GM19193 (cell line): ENCODE measurements around the gene MNT.

ENCODE experiments used
- POLR2A ChIP-seq: IDR thresholded peaks from 4 replicates; pipeline ENCODE4 v1.6.1; 2011; ENCODE audit not compliant: insufficient read depth, insufficient read length; ENCODE audit errors: extremely low read depth

The MNT gene

DNA sequence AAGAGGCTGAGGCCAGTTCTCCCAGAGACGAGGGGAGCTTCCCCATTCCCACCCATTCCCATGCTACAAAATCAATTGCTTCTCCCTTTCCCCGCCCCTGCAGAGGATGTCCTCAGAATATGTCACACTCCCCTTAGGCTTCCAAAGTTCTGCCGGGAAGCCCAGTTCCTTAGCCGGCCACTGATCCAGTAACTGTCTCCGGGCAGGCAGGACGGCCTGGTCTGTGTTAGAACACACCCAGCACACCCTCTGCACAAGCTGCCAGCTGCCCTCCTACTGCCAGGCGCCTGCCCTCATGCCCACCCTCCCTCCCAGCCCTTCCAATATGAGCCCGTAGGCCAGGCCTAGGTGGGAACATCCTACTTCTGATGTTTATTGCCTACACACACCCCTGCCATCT, 32.5 kb downstream of the MNT start:
- TF ChIP-seq POLR2A, result no peak

DNA sequence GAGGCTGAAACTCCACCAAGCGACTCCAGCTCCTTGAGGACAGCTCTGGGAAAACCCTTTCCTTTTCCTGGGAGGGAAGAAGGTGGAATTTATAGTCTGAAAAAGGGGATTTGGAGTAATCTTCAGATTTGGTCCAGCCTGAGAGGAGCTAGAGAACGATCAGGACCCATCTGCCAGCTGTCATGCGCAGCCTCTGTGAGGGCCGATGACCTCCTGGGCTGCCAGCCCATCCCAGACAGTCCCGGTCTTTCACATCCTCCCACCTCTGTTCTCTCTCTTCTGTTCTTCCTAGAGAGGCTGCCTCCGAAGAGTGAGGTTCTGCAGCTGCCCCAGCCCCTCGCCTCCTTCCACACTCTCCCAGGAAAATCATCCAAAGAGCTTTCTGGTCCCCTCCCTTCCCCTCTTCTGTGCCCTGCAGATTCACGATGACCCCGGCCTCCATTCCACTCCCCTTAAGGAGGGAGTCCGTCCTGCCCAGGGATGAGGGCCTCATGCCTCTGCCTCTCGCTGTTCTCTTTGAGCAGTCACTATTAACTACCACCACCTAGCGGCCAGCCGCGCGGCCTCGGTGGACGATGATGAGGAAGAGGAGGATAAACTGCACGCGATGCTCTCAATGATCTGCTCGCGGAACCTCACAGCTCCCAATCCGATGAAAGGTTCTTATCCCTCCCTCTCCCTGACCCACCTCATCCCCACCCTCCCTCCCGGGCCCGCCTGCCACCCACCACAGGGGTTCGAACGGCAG, 33.9 kb downstream of the MNT start:
- no peak for TF ChIP-seq POLR2A

DNA sequence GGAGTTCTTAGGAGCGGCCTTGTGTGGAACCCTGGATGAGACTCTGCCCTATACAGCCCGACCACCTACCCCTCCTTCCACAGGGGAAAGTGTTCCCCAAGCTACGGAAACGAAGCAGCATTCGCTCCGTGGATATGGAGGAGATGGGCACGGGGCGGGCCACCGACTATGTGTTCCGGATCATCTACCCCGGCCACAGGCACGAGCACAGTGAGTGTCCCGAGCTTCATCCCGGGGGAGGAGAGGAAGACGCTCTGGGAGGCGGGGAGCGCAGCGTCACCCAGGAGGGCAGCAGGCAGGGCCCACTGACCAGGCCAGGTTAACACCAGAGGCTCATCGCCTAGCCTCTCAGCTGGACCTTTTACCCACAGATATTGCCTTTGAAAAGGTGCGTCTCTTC, 35.7 kb downstream of the MNT start:
- TF ChIP-seq POLR2A, result no peak

DNA sequence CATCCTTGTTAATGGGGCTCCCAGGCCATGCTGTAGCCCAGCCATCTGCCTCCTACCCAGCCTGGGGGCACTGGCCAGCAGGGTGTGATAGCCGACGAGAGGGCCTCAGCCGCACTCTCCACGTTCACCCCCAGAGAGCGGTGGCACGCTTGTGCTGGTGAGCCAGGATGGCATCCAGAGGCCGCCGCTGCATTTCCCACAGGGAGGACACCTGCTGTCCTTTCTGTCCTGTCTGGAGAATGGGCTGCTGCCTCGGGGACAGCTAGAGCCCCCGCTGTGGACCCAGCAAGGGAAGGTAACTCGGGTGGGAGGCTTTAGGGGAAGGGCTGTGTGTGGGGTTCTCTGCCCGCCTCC, 36.1 kb downstream of the MNT start:
- no peak for TF ChIP-seq POLR2A

GRCh38 chr17:2363851-2364762, 36.8 kb downstream of the MNT start:
- TF ChIP-seq POLR2A, result no peak

- no peak for TF ChIP-seq POLR2A
Measured at GRCh38 chr17:2363318-2363717, 37.5 kb downstream of the MNT start.

GRCh38 chr17:2362881-2363280, 38.0 kb downstream of the MNT start:
- no peak for TF ChIP-seq POLR2A

GRCh38 chr17:2362416-2362815, 38.4 kb downstream of the MNT start:
- no peak for TF ChIP-seq POLR2A

- TF ChIP-seq POLR2A, result no peak
Measured at GRCh38 chr17:2362016-2362415, 38.8 kb downstream of the MNT start.

GRCh38 chr17:2361010-2361760, 39.7 kb downstream of the MNT start:
- TF ChIP-seq POLR2A, result no peak

DNA sequence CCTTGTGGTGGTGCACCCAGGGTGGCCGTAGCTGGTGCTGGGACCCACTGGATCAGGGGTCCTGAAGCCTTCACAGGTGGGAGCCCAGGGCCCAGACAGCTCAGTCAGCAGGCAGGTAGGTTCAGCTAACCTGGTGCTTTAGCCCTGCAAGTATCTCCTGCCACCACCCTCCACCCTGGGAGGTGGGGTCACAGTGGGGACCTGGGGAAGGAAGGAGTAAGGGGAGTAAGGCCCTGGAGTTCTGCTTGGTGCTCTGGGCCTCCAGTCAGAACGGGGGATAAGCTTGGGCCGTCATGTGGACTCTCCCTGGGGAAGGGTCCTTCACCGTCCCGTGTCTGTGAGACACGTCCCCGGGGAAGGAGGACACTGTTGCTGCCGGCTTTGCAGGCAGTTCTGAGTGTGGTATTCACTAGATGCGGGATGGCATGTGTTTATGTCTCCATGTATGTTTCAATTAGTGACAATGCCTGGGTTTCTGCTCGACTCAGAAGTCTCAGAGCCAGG, 42.9 kb downstream of the MNT start:
- TF ChIP-seq POLR2A, result no peak

DNA sequence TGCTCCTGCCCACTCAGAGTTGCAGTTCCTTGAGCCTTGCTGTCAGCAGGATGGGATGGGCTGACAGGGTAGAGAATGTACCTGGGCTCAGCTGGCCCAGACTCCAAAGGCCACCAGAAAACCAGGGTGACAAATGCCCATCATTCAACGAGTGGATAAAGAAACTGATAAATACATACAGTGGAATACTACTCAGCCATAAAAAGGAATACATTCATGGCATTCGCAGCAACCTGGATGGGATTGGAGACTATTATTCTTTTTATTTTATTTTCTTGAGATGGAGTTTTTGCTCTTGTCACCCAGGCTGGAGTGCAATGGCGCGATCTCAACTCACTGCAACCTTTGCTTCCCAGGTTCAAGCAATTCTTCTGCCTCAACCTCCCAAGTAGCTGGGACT, 43.6 kb downstream of the MNT start:
- no peak for TF ChIP-seq POLR2A

GRCh38 chr17:2354311-2354710, 46.5 kb downstream of the MNT start:
- no peak for TF ChIP-seq POLR2A

- TF ChIP-seq POLR2A, result no peak
Measured at GRCh38 chr17:2351269-2351668, 49.6 kb downstream of the MNT start.
